Measurements from ENCODE around the gene PDE4D. TPM values are rescaled to one million over a fixed set of nuclear protein-coding genes. Genes with fewer than 3 reads are reported as not detected.

PDE4D gene
- total and polyA plus RNA-seq, 2 of the 4 experiments (the other 2 are of a cell fraction), result 1.4 to 7.9 TPM

DNA sequence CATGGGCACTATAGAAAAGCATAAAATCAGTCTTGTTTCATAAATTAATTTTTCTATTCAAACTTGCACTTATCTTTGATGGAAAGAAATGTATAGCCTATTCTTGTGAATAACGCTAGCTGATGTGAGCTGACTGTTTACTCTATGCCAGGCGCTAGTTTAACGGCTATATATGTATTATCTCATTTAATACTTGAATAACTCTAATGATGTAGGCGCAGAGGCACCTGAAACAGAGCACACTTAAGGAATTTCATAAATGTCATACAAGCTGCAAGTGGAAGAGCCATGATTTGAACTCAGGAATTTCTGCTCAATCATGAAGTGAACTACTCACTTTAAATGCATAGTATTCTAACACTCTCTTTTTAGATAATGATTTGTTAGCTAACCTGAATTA lies 551.8 kb downstream of the PDE4D start:
- no peak overlapping the region for H2AK9ac ChIP-seq (replicated peaks; ENCODE audit: low read depth, low read length, poor library complexity)
- H4K8ac ChIP-seq (ENCODE audit: low read depth in 2 of 2, low read length in 2 of 2), result no peak overlapping the region
- BruUV-seq (replicated peaks), result no TSS peak
- DNase-seq (no peak), ATAC-seq (ENCODE audit: low read depth) (no peak)
- no peaks in the 10 kb centered on the region for H3K79me1 ChIP-seq (ENCODE audit: low read depth in 1 of 2, low read length in 2 of 2)
- H3K27me3 ChIP-seq (ENCODE audit: control insufficient read depth, insufficient read depth, low read length), result no peaks in the 10 kb centered on the region
- H3K4me3 ChIP-seq (ENCODE audit: insufficient read depth, low read depth, low read length), result no peak overlapping the region
- no peak overlapping the region for H2BK5ac ChIP-seq (ENCODE audit: low read depth, low read length, poor library complexity, severe bottlenecking)
- H4K5ac ChIP-seq (ENCODE audit: low read depth, low read length), result no peak overlapping the region
- no peak overlapping the region for H3K9ac ChIP-seq (ENCODE audit: low read depth, low read length)
- dilution Hi-C loops (cut with HindIII; ENCODE audit: low sequenced_read_pairs, unreplicated experiment) (no loop called here), in situ Hi-C loops (cut with MboI; ENCODE audit: low sequenced_read_pairs) (no loop called here), intact Hi-C loops (cut with micrococcal nuclease) (no loop called here)
- TF ChIP-seq CHD1 (IDR thresholded peaks at IDR 0.05; ENCODE audit: low read depth, low read length) (no peak), CEBPB (IDR thresholded peaks at IDR 0.05; ENCODE audit: low read depth, low read length) (no peak), RCOR1 (IDR thresholded peaks at IDR 0.05; ENCODE audit: insufficient replicate concordance, low read length) (no peak), MAZ (IDR thresholded peaks at IDR 0.05; ENCODE audit: borderline replicate concordance, low read depth, low read length) (no peak), RFX5 (IDR thresholded peaks at IDR 0.05; ENCODE audit: low read depth, low read length) (no peak), BHLHE40 (IDR thresholded peaks at IDR 0.05; ENCODE audit: low read depth, low read length) (no peak), MAFK (IDR thresholded peaks at IDR 0.05; ENCODE audit: low read depth, low read length) (no peak), POLR2A (IDR thresholded peaks at IDR 0.05; ENCODE audit: low read depth, low read length) (no peak), FOS (IDR thresholded peaks at IDR 0.05; ENCODE audit: low read depth, low read length) (no peak), RAD21 (IDR thresholded peaks at IDR 0.05; ENCODE audit: low read length) (no peak), SMC3 (IDR thresholded peaks at IDR 0.05; ENCODE audit: low read depth, low read length) (no peak)
- TF ChIP-seq, protein P1, sequence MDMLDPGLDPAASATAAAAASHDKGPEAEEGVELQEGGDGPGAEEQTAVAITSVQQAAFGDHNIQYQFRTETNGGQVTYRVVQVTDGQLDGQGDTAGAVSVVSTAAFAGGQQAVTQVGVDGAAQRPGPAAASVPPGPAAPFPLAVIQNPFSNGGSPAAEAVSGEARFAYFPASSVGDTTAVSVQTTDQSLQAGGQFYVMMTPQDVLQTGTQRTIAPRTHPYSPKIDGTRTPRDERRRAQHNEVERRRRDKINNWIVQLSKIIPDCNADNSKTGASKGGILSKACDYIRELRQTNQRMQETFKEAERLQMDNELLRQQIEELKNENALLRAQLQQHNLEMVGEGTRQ (IDR thresholded peaks at IDR 0.05; ENCODE audit: low read depth, low read length), result no peak
- TF ChIP-seq, protein P2, sequence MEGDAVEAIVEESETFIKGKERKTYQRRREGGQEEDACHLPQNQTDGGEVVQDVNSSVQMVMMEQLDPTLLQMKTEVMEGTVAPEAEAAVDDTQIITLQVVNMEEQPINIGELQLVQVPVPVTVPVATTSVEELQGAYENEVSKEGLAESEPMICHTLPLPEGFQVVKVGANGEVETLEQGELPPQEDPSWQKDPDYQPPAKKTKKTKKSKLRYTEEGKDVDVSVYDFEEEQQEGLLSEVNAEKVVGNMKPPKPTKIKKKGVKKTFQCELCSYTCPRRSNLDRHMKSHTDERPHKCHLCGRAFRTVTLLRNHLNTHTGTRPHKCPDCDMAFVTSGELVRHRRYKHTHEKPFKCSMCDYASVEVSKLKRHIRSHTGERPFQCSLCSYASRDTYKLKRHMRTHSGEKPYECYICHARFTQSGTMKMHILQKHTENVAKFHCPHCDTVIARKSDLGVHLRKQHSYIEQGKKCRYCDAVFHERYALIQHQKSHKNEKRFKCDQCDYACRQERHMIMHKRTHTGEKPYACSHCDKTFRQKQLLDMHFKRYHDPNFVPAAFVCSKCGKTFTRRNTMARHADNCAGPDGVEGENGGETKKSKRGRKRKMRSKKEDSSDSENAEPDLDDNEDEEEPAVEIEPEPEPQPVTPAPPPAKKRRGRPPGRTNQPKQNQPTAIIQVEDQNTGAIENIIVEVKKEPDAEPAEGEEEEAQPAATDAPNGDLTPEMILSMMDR (conservative IDR thresholded peaks at IDR 0.05; ENCODE audit: low read depth, low read length), result no peak
- TF ChIP-seq, protein P3, sequence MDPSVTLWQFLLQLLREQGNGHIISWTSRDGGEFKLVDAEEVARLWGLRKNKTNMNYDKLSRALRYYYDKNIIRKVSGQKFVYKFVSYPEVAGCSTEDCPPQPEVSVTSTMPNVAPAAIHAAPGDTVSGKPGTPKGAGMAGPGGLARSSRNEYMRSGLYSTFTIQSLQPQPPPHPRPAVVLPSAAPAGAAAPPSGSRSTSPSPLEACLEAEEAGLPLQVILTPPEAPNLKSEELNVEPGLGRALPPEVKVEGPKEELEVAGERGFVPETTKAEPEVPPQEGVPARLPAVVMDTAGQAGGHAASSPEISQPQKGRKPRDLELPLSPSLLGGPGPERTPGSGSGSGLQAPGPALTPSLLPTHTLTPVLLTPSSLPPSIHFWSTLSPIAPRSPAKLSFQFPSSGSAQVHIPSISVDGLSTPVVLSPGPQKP (IDR thresholded peaks at IDR 0.05; ENCODE audit: borderline replicate concordance, low read depth, low read length), result no peak
- no CpG with 5 or more reads among the region's 4 CpGs for whole genome bisulfite sequencing, 2 experiments (ENCODE audit: extremely low coverage in 2 of 2, insufficient read length in 1 of 2)
- ChIA-PET CTCF (no interaction called here), POLR2A (ENCODE audit: unreplicated experiment) (no interaction called here)
- H2AK5ac ChIP-seq (ENCODE audit: low read depth, low read length), result no peak overlapping the region
- H3K23ac ChIP-seq (ENCODE audit: low read depth, low read length), result no peak overlapping the region
- no peaks in the 10 kb centered on the region for H3K9me1 ChIP-seq (ENCODE audit: insufficient read depth, low read length)
- H4K91ac ChIP-seq (ENCODE audit: insufficient read depth, low read depth, low read length), result no peak overlapping the region
- H3K9me3 ChIP-seq (ENCODE audit: control insufficient read depth, insufficient read depth, low read length), result no peaks in the 10 kb centered on the region
- H3K14ac ChIP-seq (replicated peaks; ENCODE audit: low read depth, low read length), result no peak overlapping the region
- H2BK120ac ChIP-seq (ENCODE audit: low read depth, low read length), result no peak overlapping the region
- no peak overlapping the region for H3K18ac ChIP-seq (ENCODE audit: low read depth, low read length)
- no peak overlapping the region for H3K4ac ChIP-seq (ENCODE audit: low read depth, low read length)
- no peak overlapping the region for H2AFZ ChIP-seq (replicated peaks; ENCODE audit: low read length, poor library complexity)
- H3K4me2 ChIP-seq (ENCODE audit: low read depth, low read length), result no peak overlapping the region
- no peaks in the 10 kb centered on the region for H4K20me1 ChIP-seq (ENCODE audit: insufficient read depth, low read length)
- H3K56ac ChIP-seq (ENCODE audit: extremely low read depth, insufficient read depth, low read length), result no peak overlapping the region
- H3K4me1 ChIP-seq (ENCODE audit: control insufficient read depth, insufficient read depth, low read length), result no peaks in the 10 kb centered on the region
- no peak overlapping the region for H2BK20ac ChIP-seq (ENCODE audit: low read depth, low read length)
- no peaks in the 10 kb centered on the region for H3K36me3 ChIP-seq (ENCODE audit: control insufficient read depth, insufficient read depth, low read length)
- no peak overlapping the region for H2BK15ac ChIP-seq (ENCODE audit: low read depth, low read length)
- H3K27ac ChIP-seq (ENCODE audit: insufficient read depth, low read length), result no peak overlapping the region

Measured in IMR-90 (cell line).